MM.1S (cell line): ENCODE measurements around the gene ELOVL7.

Experiments
- CTCF ChIP-seq: fragments of 300-600 bp; sonication (generic); IDR thresholded peaks from 2 replicates; pipeline ENCODE4 v1.5.1; 2016; ENCODE audit warnings: antibody characterized with exemption, low read length, mixed read lengths
- EZH2 ChIP-seq: fragments of 300-600 bp; sonication (generic); optimal IDR thresholded peaks from 2 replicates; pipeline ENCODE3; 2017; ENCODE audit warnings: low read depth, mild to moderate bottlenecking, antibody characterized with exemption, low read length, mixed read lengths
- EZH2phosphoT487 ChIP-seq: fragments of 300-600 bp; sonication (generic); IDR thresholded peaks from 2 replicates; pipeline ENCODE4 v1.6.1; 2018; ENCODE audit warnings: antibody characterized with exemption, low read length

DNA sequence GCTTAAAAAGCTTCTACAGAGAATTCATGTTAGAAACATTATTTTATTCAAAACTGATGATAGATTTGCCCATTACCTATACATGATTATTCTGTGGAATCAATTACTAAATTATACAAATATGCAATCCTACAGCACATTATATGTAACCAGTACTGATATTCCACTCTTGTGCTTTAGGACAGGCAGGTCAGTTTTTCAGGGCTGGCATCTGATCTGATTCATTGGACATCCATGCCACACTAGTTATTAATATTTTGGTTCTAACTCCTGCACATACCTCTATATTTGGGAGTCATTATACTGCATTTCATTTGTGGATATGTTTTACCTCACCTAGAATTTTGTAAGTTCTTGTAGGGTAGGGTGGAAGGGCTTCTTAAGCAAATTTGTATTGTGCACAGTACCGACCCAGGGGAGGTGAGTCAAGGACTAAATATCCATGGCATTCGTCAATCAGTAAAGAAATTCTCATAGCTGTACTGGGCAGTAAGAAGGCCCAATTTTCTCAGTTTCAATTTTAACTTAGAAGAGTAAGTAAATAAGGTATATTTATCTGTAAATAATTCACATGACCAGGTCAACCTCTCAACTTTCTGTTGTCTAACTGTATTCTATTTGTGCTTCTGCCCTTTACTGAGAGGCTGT is 33.5 kb downstream of the ELOVL7 start:
- TF ChIP-seq EZH2: no peak
- no peak for TF ChIP-seq CTCF
- TF ChIP-seq EZH2phosphoT487: no peak
